Tibial nerve (tissue), 4 donors: ENCODE results near the gene SPRR1A. TPM values are rescaled to one million over a fixed set of nuclear protein-coding genes. Genes with fewer than 3 reads are reported as not detected.

Experiments
- DNase-seq, 2 donors: peaks; one replicate each; pipeline ENCODE4 v3.0.0-alpha.2; 2019; ENCODE audit warnings: low spot score in 2 of 2
- H3K27ac ChIP-seq, 4 donors: fragments of 200-600 bp; sonication (generic) in 3 of 4; one replicate each; pipeline ENCODE4 v1.5.1; 2017 to 2019; ENCODE audit warnings: mild to moderate bottlenecking in 1 of 4
- H3K27me3 ChIP-seq, 2 donors: fragments of 200-600 bp; sonication (generic) in 1 of 2; one replicate each; pipeline versions ENCODE4 v1.5.1 to v1.6.0; 2017 to 2019
- H3K36me3 ChIP-seq, 3 donors: fragments of 200-600 bp; sonication (generic); one replicate each; pipeline ENCODE4 v1.5.1; 2018 to 2019
- H3K4me1 ChIP-seq, 4 donors: fragments of 200-600 bp; sonication (generic) in 3 of 4; one replicate each; pipeline ENCODE4 v1.5.1; 2017 to 2019
- H3K4me3 ChIP-seq, 4 donors: fragments of 200-600 bp; sonication (generic) in 3 of 4; one replicate each; pipeline ENCODE4 v1.5.1; 2017 to 2019; ENCODE audit warnings: mild to moderate bottlenecking in 1 of 4, moderate library complexity in 1 of 4
- H3K9me3 ChIP-seq, 4 donors: fragments of 200-600 bp; sonication (generic) in 3 of 4; one replicate each; pipeline ENCODE4 v1.5.1; 2017 to 2019
- CTCF ChIP-seq, 5 experiments: fragments of 200-600 bp in 3 of 5; fragments of 450-650 bp in 2 of 5; sonication (generic) in 3 of 5; IDR thresholded peaks; one replicate each; pipeline ENCODE4 v1.5.1; 2016 to 2019; ENCODE audit warnings: antibody characterized with exemption in 5 of 5, mild to moderate bottlenecking in 3 of 5, moderate library complexity in 2 of 5
- EP300 ChIP-seq, 2 donors: sonication (generic); formaldehyde crosslinking; IDR thresholded peaks; one replicate each; pipeline ENCODE4 v1.6.1; 2017; ENCODE audit warnings: antibody characterized with exemption in 2 of 2, mild to moderate bottlenecking in 1 of 2
- POLR2A ChIP-seq, 2 donors: fragments of 450-650 bp; IDR thresholded peaks; one replicate each; pipeline ENCODE4 v1.6.1; 2017; ENCODE audit warnings: antibody characterized with exemption in 2 of 2, mild to moderate bottlenecking in 2 of 2, moderate library complexity in 2 of 2
- WGBS, 2 donors: methylation state at CpG; one replicate each; pipeline ENCODE4 v1.1.5; 2018; 5-methylcytosine and 5-hydroxymethylcytosine counted together
- small RNA-seq: library from RNA; depleted of rRNA; stranded (forward); fragments of <200 nt; gene quantifications from one replicate; pipeline ENCODE3, GENCODE V24; 2016
- total RNA-seq, 4 donors: library from RNA; depleted of rRNA; stranded (reverse); fragments of >200 nt; gene quantifications; one replicate each; pipeline ENCODE4 v1.1.0, GENCODE V29; 2016

SPRR1A gene
- total RNA-seq, 4 donors from 2014 or later: not detected

- H3K36me3 ChIP-seq: no peaks in the 10 kb centered on the region
- no peak for TF ChIP-seq POLR2A (IDR thresholded peaks at IDR 0.05)
- TF ChIP-seq EP300 (IDR thresholded peaks at IDR 0.05): no peak
- no peak for TF ChIP-seq CTCF (IDR thresholded peaks at IDR 0.05)
- no peak for DNase-seq
- WGBS, 2 donors: 84 to 85% methylated on average over 1 of the region's 1 CpG
- H3K4me1 ChIP-seq: no peaks in the 10 kb centered on the region
- no peak overlapping the region for H3K4me3 ChIP-seq
- H3K9me3 ChIP-seq: peaks cover 0 to 7% (median 0%) of the 10 kb centered on the region in 4 donors
- no peak overlapping the region for H3K27ac ChIP-seq
- H3K27me3 ChIP-seq: no peaks in the 10 kb centered on the region
These were observed 51.3 kb downstream of the SPRR1A start for GRCh38 chr1:153035211-153035610.

Small RNA genes within 50 kb of the gene (small RNA-seq; reads per million reads assigned to genes)
- not detected for gene AL356867.1
- gene RF00322: not detected
- not detected for gene SPRR1A

Other genes with a start within 250 kb of the SPRR1A start
- gene KPRP, start 226.1 kb upstream of the SPRR1A start, total RNA-seq: not detected
- not detected for gene LCE1F, start 208.9 kb upstream of the SPRR1A start, total RNA-seq
- gene LCE1E, start 197.8 kb upstream of the SPRR1A start, total RNA-seq: not detected
- gene LCE1D, start 187.4 kb upstream of the SPRR1A start, total RNA-seq: not detected
- gene LCE1C, start 177.4 kb upstream of the SPRR1A start, total RNA-seq: not detected
- gene LCE1B, start 172.1 kb upstream of the SPRR1A start, total RNA-seq: not detected
- gene LCE1A, start 156.6 kb upstream of the SPRR1A start, total RNA-seq: not detected
- not detected for gene LCE6A, start 141.2 kb upstream of the SPRR1A start, total RNA-seq
- not detected for gene LCE7A, start 124.1 kb upstream of the SPRR1A start, total RNA-seq
- not detected for gene SMCP, start 105.8 kb upstream of the SPRR1A start, total RNA-seq
- not detected for gene IVL, start 75.5 kb upstream of the SPRR1A start, total RNA-seq
- not detected for gene SPRR5, start 36.9 kb upstream of the SPRR1A start, total RNA-seq
- not detected for gene SPRR4, start 13.4 kb upstream of the SPRR1A start, total RNA-seq
- gene SPRR3, start 17.7 kb downstream of the SPRR1A start, total RNA-seq: not detected
- not detected for gene SPRR1B, start 47.1 kb downstream of the SPRR1A start, total RNA-seq
- not detected for gene SPRR2D, start 57.0 kb downstream of the SPRR1A start, total RNA-seq
- not detected for gene SPRR2A, start 73.4 kb downstream of the SPRR1A start, total RNA-seq
- gene SPRR2B, start 87.5 kb downstream of the SPRR1A start, total RNA-seq: not detected
- not detected for gene SPRR2E, start 110.4 kb downstream of the SPRR1A start, total RNA-seq
- not detected for gene SPRR2F, start 129.4 kb downstream of the SPRR1A start, total RNA-seq
- gene SPRR2G, start 166.8 kb downstream of the SPRR1A start, total RNA-seq: not detected
- not detected for gene LELP1, start 219.3 kb downstream of the SPRR1A start, total RNA-seq
- gene PRR9, start 233.5 kb downstream of the SPRR1A start, total RNA-seq: not detected